Ureter (tissue), 1 donor: ENCODE measurements around the gene ATP2A1. TPM values are rescaled to one million over a fixed set of nuclear protein-coding genes. Genes with fewer than 3 reads are reported as not detected.

ENCODE experiments used
- DNase-seq: peaks from one replicate; pipeline ENCODE4 v3.0.0-alpha.2; 2020; ENCODE audit warnings: low spot score
- total RNA-seq: library from RNA; stranded (reverse); gene quantifications from one replicate; pipeline ENCODE4 v1.2.4, GENCODE V29; 2023
- donor health status: DM: yes; HTN: yes; CAD: no.

Gene ATP2A1
- 0.75 TPM for total RNA-seq

DNA sequence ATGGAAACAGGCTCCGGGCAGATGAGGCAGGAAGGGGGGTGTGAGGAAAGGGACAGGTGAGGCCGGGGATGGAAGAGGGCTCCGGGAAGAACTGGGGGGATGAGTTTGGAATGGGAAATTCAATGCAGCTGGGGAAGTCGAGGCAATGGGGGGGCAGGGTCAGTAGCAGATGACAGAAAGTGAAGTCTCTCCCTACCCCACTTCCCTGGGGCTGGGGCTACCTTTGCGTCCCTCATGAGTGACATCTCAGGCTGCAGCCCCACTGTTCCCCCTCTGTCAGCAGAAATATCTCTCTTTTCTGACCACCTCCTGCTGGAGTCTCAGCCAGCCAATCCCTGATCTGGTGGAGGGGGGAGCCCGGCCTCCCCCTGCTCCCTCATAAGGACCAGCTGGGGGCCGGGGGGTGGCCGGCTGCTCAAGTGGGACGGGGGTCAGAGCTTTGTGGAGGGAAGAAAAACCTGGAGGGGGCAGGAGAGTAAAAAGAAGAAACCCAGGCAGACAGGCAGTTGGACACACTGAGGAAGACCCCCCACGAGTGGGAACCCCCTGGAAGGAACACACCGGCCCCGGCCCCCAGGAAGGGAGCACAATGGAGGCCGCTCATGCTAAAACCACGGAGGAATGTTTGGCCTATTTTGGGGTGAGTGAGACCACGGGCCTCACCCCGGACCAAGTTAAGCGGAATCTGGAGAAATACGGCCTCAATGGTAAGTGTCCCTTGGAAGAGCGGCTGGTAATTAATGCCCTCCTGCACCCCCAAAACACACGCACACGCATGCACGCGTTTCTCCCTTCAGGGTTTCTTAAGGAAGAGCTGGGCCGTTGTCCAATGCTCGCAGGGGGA lies at the start of gene ATP2A1:
Gene ATP2A1 (plus strand): TSS at position 406 of the 844 bp plus-strand sequence. CDS start 184 bp downstream, at position 590.
- no peak for DNase-seq

DNA sequence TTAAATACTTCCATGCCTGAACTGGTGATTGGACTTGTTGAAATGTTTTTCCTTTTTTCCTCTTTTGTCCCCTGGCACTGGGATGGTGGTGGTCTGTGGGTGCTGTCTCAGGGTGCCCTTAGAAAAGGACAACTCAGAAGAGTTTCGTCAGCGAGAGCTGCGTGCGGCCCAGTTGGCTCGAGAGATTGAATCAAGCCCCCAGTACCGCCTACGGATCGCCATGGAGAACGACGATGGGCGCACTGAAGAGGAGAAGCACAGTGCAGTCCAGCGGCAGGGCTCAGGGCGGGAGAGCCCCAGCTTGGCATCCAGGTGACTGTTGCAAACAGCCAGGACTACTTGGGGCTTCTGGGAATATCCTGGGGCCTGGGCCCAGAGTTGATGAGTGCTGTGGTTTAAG lies 48.5 kb upstream of the ATP2A1 start:
- DNase-seq = no peak

DNA sequence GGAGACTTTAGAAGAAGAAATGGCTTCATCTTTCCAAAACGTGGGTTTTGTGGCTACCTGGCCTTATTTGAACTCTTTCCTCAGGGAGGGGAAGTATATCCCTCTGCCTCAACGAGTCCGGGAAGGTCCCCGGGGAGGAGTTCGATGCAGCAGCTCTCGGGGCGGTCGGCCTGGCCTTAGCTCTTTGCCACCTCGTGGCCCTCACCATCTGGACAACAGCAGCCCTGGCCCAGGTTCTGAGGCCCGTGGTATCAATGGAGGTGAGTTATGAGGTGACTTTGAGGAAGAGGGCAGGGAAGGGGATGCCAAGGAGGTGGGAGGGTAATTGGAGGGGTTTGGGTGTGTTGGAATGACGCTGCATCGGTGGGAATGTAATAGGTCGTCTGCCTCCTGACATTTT lies 47.8 kb upstream of the ATP2A1 start:
- no peak for DNase-seq

DNA sequence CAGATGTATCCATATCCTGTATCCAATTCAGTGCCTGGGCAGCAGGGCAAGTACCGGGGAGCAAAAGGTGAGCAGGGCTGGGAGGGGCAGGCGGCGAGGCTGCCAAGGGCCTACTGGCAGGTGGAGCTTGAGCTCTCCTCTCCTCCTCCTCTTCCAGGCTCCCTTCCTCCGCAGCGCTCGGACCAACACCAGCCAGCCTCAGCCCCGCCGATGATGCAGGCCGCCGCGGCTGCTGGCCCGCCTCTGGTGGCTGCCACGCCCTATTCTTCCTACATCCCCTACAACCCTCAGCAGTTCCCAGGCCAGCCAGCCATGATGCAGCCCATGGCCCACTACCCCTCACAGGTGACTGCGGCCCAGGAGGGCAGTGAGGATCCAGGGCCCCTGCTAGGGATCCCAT lies 43.9 kb upstream of the ATP2A1 start:
- DNase-seq = no peak

DNA sequence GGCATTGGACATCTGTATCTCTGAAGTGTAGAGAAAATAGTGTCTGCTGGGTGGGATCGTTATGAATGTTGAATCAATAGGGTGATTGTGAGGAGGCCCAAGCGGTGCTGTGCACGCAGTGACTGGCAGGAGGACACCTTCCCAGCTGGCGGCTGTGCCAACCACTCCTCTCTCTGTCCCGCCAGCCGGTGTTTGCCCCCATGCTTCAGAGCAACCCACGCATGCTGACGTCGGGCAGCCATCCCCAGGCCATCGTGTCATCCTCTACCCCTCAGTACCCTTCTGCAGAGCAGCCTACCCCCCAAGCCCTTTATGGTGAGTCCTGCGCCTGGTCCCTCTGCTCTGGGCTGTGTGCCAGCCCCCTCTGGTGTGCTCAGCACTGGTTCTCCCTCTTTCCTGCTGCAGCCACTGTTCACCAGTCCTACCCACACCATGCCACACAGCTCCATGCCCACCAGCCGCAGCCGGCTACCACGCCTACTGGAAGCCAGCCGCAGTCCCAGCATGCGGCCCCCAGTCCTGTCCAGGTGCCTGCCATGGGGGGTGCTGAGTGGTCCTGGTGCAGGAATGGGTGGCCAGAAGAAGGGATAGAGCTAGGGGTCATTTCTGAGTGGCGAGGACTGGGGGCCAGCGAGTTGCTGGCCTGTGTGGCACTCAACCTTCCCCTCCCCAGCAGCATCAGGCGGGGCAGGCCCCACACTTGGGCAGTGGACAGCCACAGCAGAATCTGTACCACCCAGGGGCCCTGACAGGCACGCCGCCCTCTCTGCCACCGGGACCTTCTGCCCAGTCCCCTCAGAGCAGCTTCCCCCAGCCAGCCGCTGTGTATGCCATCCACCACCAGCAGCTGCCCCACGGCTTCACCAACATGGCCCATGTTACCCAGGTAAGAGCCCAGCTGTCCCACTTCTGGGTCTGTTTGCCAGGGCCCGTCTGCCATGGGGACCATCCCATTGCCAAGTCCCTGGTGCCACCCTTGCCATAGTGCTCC lies 43.1 kb upstream of the ATP2A1 start:
- no peak for DNase-seq

DNA sequence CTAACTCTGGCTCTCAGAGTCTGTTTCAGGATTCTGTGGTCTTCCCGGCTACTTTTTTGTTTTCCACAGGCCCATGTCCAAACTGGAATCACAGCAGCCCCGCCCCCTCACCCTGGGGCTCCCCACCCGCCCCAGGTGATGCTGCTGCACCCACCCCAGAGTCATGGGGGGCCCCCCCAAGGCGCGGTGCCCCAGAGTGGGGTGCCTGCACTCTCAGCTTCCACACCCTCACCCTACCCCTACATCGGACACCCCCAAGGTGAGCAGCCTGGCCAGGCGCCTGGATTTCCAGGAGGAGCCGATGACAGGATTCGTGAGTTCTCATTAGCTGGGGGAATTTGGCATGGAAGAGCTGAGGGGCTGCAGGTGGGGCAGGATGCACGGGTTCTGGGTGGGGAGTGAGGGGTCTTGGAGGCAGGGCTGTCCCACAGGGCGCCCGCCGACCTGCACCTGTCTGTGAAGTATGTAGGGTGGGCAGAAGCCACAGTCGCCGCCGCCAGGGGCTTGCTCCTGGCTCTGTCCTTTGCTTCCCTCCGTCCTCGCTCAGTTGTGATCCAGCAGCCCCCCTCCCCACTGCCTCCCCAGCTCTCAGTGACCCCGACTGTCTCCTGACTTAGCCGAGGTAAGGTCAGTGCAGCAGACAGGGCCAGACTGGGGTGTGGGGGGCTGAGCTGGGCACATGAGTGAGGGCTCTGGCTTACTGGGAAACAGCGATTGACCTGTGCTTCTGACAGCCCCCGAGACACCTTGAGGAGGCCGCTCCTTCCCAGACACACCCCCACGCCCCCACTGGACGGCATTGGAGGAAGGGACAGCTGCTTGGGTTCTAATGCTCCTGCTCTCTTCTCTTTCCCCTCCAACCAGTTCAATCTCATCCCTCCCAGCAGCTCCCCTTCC lies 42.2 kb upstream of the ATP2A1 start:
- no peak for DNase-seq

DNA sequence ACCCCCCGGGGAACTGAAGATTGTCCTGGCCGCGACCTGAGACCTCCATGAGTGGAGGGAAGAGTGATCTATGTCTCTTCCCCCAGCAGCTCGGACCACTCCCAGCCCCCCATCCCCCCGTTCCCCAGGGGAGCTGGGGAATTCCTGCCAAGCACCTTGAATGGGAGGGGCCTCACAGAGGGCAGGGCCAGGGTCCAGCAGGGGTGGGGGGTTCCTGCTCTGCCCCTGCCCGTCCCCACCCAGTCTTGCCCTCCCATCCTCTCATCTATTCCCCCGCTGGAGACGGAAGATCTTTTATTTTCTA lies 41.6 kb upstream of the ATP2A1 start:
- no peak for DNase-seq

DNA sequence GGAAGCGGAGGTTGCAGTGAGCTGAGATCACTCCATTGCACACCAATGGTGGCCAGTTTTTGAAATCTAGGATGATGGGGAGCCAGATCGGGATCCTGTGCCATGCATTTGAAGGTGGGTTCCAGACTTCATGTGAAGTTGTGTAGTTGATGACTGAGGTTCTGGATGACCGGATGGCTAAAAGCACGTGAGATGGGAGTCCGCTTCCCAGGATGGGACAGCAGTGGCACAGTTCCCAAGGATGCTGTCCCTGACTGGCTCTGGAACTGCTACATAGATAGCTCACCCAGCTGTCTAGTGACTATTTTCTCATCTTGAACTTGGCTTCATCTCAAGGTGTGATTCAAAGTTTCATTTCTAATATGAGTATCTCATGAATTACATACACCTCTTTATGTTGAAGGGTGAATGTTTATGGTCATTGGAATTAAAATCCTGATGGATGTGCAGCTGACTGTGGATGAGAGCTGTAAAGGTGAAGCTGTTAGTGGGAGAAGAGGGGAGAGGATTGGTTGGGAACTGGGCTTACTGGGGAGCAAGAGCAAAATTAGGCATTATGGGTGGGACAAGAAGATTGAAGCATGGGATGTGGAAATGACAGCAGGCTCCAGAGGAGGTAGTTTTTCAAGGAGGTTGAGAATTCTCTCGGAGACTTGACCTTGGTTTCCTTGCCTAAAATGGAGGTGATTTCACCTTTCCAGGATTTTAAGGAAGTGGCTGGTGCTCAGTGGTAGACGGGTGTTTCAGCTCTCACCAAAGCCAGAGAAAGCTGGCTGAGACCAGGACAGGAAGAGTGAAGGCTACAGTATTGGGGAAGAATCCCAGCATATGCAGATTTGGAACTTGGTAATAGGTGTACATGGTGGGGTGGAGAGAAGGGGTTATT lies 40.4 kb upstream of the ATP2A1 start:
- no peak for DNase-seq

DNA sequence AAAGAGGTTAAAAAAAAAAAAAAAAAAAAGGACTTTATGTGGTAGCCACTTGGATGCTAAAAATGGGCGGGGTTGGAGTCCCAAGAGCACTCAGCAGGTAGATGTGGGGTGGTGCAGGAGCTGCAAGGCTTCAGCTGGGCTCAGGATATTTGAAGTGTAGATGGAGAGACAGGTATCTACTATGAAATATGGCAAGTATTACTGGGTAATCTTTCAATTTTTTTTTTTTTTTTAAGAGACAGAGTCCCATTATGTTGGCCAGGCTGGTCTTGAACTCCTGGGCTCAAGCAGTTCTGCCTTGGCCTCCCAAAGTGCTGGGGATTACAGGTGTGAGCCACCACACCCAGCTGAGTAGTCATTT lies 39.8 kb upstream of the ATP2A1 start:
- DNase-seq = no peak

DNA sequence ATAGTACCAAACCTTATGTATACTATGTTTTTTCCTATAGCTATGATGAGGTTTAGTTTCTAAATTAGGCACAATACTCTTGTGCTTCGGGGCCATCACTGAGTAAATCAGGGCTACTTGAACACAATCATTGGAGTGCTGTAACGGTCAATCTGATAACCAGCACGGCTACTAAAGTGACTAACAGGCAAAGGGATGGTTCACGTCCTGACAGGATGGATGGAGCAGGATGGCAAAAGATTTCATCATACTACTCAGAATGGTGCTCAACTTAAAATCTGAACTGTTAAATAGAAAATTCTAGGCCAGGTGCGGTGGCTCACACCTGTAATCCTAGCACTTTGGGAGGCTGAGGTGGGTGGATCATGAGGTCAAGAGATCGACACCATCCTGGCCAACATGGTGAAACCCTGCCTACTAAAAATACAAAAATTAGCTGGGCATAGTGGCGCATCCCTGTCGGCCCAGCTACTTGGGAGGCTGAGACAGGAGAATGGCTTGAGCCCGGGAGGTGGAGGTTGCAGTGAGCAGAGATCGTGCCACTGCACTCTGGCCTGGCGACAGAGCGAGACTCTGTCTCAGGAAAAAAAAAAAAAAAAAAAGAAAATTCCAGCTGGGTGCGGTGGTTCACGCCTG lies 39.2 kb upstream of the ATP2A1 start:
- no peak for DNase-seq

DNA sequence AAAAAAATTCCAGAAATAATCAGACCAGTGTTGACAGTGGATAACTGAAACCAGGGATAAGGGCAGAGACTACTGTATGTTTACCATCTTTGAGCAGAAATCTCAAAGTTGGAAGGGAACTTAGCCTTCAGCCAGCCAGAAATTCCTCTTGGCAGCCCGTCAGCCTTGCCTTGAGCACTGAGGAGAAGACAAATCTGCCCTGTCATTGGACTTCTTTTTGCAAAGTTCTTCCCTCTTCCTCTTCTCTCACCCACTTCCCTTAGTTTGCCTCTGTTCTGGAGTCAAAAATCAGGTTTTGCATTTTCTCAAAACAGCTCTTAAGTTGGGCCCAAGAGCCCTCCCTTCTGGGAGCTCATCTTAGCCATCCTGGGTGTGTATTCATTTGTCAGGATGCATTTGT lies 38.4 kb upstream of the ATP2A1 start:
- DNase-seq = no peak

DNA sequence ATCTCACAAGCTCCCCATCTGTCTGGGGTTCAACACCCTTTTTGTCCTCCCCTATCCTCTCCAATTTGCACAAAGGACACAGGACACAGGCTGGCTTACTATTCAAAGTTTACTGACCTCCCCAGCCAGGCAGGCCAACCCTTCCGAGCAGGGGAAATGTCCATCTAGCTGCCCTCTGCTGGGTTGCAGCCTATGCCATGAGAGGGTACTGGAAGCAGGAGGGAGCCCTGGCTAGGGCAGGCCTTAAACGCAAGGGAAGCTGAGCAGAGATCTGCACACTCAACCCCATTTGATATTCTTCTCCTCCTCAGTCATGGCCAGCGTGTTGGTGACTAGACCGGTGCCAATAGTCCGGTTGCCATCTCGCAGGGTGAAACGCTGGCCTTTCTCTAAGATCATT lies 35.6 kb upstream of the ATP2A1 start:
- no peak for DNase-seq

DNA sequence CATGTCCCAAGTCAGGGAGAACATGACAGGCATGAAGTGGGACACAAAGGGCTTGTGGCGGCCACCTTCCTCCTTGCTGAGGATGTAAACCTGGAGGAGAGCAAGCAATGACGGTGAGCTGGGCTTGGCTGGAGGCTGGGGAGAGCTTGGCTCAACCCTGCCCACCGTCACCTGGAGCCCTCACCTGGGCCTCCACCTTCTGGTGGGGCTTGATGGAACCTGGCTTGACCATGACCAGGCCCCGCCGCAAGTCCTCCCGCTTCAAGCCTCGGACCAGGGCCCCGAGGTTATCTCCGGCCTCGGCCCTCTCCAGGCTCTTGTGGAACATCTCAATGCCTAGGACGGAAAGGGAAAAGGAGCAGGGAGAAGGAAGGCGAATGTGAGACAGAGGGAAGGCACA lies 34.5 kb upstream of the ATP2A1 start:
- no peak for DNase-seq

DNA sequence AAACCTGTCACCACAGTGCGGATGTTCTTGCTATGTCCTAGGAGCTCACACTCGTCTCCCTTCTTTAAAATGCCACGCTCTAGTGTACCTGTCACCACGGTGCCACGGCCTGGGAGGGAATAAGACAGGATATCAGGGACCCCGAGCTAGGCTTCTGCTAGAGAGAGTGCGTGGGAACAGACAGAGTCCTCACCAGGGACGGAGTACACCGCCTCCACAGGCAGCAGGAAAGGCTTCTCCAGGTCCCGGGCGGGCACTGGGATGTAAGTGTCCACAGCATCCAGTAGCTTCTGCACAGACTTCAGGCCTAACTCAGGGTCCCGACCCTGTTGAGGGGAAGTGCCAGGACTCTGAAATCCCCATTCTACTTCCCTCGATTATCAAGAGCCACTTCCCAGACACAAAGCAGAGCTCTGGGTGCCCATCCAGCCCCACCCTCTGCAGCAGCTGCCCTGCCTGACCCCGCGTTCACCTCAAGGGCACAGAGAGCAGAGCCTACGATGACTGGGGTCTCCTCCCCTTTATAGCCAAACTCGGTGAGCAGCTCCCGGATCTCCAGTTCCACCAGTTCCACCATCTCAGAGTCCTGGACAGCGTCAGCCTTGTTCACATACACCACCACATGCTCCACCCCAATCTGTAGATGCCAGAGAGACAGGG lies 33.9 kb upstream of the ATP2A1 start:
- no peak for DNase-seq

DNA sequence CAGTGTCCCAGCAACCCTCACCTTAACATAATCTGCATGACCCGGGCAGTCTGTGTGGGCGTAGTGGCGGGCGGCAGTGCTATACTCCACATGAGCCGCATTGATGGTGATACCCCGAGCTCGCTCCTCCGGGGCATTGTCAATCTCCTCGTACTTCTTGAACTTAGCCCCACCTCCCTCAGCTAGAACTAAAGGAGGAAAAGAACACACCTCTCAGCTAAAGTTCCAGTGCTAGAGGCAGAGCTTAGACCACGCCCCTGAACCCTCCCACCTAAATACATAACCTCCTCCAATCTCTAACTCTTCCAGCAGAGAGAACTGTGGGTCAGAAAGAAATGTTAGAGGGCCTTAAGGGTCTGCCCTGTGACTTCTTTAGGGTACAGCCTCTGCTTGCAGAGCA lies 33.0 kb upstream of the ATP2A1 start:
- peak; percentile 61 for DNase-seq

DNA sequence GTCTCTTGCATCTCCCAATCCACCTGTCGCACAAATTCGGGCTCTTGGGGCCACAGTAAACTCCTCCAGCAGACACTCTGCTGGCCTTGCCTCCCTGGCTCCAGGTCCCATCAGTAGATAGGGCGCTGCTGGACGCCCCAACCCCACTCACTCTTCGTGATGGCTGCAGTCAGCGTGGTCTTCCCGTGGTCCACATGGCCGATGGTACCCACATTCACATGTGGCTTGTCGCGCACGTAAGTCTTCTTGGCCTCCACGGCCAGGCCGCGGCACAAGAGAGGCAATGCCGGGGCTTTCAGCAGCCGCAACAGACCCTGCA lies 32.6 kb upstream of the ATP2A1 start:
- DNase-seq = no peak

DNA sequence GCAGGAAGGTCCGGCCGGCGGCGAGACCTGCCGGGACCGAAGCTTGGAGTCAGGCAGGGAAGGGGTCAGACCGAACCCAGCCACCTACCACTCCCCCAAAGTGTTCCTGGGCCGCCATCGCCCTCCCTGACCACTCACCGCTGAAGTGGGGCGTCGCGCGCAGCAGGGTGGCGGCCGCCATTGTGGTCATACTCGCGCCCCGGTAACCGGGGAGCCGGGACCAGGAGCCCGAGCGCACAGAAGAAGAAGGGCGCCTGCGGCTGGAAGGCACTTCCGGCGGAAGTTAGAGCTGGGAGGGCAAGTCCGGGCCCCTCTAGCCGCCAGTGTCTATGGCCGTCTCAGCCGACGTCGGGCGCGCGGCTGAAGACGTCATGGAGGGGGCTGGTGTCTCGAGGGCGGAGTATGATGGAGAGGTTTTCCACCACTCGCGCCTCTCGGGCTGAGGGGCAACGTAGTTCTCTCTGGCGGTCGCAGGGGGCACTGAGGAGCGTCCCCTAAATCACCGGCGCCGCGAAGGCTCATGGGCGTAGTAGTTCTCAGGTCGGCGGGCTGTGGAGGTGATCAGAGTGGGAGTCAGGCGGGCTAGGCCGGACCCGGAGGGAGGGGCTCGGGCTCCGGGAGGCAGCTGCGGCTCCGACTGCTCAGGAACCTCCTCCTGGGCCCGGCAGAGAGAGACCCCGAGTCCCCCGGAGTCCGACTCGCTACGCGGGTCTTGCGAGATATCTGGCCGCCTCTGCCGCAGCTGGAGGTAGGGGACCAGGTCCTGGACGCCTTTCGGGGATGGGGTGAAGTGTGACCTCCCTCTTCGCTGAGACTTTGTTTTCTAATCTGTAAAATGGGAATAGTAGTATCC lies 32.0 kb upstream of the ATP2A1 start, which contains the start of gene TUFM:
Gene TUFM (minus strand): TSS at position 269 of the 853 bp plus-strand sequence. CDS start 79 bp downstream, at position 190.
- peak; percentile 98 for DNase-seq

DNA sequence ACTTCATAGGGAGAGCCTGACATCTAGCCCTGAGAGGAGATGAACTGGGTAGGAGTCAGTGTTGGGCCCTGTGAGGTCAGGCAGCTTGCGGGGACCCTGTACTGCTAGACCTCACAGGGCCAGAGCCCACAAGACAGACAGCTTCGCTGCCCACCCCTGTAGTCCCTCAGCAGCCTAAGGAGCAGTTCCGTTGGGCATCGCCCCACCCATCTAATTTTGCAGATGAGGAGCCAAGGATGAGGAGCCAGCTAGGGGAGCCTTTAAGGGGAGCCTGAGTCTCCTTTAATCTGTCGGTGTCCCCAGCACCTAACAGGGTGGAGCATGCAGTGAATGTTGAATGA lies 31.4 kb upstream of the ATP2A1 start:
- no peak for DNase-seq

DNA sequence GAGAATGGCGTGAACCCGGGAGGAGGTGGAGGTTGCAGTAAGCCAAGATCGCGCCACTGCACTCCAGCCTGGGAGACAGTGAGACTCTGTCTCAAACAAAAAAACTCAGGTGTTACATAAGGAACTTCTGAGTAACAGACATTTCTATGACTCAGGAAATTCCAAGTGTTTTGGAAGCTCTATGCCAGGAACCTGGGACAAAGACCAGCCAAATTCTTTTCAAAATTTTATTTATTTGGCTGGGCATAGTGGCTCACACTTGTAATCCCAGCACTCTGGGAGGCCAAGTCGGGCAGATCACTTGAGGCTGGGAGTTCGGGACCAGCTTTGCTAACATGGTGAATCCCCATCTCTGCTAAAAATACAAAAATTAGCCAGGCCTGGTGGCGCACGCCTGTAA lies 19.9 kb upstream of the ATP2A1 start:
- no peak for DNase-seq
